ENCODE data around the gene ANAPC7.
"Not testable (repeated sequence)": the region's sequence is repeated elsewhere in the genome, so short reads cannot be mapped to it uniquely, and the experiment has no call there.

The ANAPC7 gene

GRCh38 chr12:110348431-110349059 lies 55.0 kb downstream of the ANAPC7 start:
- no peak for DNase-seq (ENCODE audit: low spot score)

- DNase-seq (ENCODE audit: low spot score) = no peak
Measured at GRCh38 chr12:110347767-110348166, 55.7 kb downstream of the ANAPC7 start.

DNA sequence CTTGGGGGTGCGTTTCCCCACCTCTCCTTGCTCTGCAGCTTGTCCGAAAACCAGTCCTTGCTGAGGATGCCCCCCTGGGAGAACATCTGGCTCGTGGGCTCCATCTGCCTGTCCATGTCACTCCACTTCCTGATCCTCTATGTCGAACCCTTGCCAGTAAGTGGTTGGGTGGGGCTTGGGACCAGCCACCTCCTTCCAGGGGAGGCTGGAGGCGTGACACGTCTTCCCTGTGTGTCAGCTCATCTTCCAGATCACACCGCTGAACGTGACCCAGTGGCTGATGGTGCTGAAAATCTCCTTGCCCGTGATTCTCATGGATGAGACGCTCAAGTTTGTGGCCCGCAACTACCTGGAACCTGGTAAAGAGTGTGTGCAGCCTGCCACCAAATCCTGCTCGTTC lies 57.5 kb downstream of the ANAPC7 start:
- no peak for DNase-seq (ENCODE audit: low spot score)

DNA sequence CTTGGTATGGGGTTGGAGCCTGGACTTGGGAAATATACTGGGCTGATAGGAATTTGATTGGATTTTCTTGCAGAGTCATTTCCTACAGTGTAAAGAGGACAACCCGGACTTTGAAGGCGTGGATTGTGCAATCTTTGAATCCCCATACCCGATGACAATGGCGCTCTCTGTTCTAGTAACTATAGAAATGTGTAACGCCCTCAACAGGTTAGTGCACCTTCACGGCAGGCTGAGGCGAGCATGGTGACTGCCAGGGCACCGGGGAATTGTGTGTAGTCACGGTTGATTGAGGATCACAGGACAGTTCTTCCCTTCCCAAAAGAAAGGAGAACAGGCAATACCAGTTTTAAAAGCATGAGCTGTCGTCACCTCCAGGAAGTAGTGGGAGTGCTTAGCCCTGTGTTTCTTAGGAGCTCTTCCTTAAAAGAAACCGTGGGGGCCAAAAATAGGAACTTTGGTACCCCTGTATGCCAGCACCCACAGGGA lies 58.3 kb downstream of the ANAPC7 start:
- no peak for DNase-seq (ENCODE audit: low spot score)

DNA sequence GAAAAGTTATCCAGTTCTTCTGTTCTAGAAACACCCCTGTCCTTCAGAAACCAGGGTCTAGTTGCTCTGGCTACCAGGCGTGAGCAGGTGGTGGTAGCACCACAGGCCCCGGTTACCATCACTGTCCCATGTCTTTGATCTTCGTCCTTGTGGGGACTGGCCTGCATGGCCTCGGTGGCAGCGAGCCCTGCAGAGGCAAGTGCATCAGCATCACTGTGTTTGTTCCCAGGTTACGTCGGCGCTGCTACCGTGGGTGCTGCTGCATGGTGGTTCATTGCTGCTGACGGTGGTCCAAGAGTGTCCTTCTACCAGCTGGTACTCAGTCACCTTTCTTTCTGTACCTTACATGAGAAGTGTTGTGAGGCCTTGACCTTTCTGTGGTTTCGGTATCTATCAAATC lies 58.9 kb downstream of the ANAPC7 start:
- DNase-seq (ENCODE audit: low spot score) = no peak

GRCh38 chr12:110343736-110344555 lies 59.6 kb downstream of the ANAPC7 start:
- DNase-seq (ENCODE audit: low spot score) = no peak

- no peak for DNase-seq (ENCODE audit: low spot score)
Measured at GRCh38 chr12:110343114-110343513, 60.4 kb downstream of the ANAPC7 start.

GRCh38 chr12:110342157-110342556 lies 61.4 kb downstream of the ANAPC7 start:
- no peak for DNase-seq (ENCODE audit: low spot score)

DNA sequence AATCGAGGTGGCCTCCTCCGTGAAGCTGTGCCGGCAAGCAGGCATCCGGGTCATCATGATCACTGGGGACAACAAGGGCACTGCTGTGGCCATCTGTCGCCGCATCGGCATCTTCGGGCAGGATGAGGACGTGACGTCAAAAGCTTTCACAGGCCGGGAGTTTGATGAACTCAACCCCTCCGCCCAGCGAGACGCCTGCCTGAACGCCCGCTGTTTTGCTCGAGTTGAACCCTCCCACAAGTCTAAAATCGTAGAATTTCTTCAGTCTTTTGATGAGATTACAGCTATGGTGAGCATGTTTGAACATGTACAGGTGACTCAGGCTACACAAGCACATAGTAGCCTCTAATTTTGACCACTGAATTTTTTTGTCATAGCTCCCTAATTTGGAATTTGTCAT lies 62.8 kb downstream of the ANAPC7 start:
- DNase-seq (ENCODE audit: low spot score) = no peak

GRCh38 chr12:110340261-110340660 lies 63.2 kb downstream of the ANAPC7 start:
- DNase-seq (ENCODE audit: low spot score) = not testable (repeated sequence)

- no peak for DNase-seq (ENCODE audit: low spot score)
Measured at GRCh38 chr12:110339184-110339952, 64.1 kb downstream of the ANAPC7 start.

GRCh38 chr12:110338754-110339153 lies 64.8 kb downstream of the ANAPC7 start:
- DNase-seq (ENCODE audit: low spot score) = no peak

DNA sequence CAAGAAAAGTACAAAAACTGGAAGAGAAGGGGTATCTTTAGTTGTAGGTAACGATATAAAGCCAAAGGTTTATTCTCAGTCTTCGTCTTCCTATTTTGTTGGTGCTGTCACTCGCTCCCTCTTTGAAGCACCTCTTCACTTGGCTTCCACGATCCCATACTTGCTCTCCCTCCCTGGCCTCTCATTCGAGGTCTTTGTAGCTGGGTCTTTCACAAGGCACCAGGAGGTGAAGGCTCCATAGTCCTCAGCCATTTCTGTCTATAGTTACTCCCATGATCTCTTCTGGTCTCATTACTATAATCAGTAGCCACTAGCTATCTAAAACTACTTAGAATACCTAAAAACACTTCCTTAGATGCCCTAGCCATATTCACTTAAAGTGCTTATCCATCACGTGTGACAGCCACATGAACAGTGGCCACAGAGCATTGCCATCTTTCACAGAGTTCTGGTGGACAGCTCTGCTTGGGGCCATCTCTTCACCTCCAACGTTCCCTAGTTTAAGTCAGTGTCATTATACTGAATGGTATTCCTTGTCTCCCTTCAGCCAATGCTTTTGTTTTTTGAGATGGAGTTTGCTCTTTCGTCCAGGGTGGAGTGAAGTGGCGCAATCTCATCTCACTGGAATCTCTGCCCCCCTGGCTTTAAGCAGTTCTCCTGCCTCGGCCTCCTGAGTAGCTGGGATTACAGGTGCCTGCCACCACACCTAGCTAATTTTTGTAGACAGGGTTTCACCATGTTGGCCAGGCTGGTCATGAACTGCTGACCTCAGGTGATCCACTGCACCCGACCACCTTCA lies 65.4 kb downstream of the ANAPC7 start:
- DNase-seq (ENCODE audit: low spot score) = no peak

DNA sequence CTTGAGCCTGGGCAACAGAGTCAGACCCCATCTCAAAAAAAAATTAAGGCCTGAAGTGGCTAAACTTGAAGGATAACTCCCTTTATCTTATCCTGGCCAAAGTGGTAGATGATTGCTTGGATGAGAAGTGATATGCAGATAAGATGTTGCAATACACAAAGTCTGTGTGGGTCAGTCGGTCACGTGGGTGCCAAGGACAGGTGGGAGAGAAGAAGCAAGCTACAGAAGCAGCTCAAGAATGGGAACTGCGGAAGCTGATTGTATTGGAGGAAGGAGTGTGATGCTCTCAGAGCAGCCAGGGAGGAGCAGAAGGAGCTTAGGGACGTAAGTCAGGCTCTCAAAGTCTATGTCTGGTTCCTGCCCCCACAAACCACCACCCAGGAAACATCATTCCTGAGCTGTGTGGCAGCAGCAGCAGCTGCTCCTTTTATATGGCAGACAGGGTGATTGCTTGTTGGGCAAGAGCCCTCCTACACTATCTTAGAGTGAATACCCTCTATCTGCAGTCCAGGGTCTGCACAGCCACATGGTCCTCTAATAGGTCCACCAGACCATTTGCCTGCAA lies 67.9 kb downstream of the ANAPC7 start:
- DNase-seq (ENCODE audit: low spot score) = no peak

GRCh38 chr12:110333201-110333600 lies 70.3 kb downstream of the ANAPC7 start:
- no peak for DNase-seq (ENCODE audit: low spot score)

DNA sequence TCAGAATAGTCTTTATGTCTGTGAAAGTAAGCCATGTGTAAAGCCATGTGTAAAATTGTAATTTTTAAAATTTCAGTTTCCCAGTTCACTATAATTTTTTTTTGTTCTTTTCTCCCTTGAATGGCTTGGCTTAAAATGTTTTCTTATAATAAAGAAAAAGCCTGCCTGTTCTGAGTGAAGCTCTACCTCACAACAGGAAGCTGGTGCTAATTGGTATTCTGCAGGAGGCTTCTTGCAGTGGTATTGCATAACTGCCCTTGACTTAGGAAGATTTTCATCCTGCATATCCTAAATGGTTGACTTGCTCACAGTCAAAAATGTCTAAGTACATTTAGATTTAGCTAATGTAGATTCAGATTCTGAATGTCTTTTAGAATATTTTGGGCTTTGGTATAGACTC lies 73.0 kb downstream of the ANAPC7 start:
- peak; percentile 70 for DNase-seq (ENCODE audit: low spot score)

DNA sequence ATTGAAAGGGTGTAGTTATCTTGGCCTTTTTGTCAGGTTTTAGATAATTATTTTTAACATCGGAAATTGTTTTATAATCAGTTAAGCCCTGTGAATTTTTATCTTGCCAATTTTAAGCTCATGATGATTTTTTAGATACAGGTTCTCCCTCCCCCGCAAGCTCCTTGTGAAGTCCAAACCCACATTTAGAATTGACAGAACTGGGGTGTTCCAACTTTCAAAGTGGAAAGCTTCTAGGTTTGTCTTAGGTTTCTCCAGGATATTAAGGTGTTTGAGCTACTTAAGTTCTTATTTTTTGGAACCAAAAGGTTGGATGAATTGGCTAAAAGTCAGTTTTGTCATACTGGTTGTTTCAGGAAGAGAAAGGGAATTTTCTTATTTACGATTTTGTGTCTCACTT lies 73.4 kb downstream of the ANAPC7 start:
- DNase-seq (ENCODE audit: low spot score) = peak; percentile 71

DNA sequence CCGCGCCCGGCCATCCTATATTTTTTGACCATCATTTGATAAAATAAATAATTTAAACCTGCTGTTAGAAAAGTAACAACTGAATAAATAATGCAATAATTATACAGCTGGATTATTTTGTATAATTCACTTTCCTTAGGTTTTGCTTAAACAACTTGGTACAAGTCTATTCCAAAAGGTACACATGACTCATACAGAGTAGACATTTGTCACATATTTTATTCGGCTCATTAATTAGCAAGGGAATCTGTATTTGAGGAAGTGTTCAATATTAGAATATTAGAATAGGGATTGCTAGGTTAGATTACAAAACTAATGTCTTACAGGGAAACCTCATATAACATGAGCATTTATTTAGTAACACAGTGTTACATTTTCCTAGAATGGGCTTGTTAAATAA lies 73.8 kb downstream of the ANAPC7 start:
- no peak for DNase-seq (ENCODE audit: low spot score)

All from putamen (tissue), 1 donor.